ENCODE data around the gene CPB1. TPM values are rescaled to one million over a fixed set of nuclear protein-coding genes. Genes with fewer than 3 reads are reported as not detected.

CPB1 gene
- polyA plus RNA-seq, 6 donors from 2014 or later, result not detected

- Mint-ChIP-seq H3K27ac (no peak overlapping the region), H3K4me1 (no peaks in the 10 kb centered on the region), H3K9me3 (no peaks in the 10 kb centered on the region), H3K36me3 (no peaks in the 10 kb centered on the region), H3K4me3 (no peak overlapping the region), H3K27me3 (no peaks in the 10 kb centered on the region)
- ATAC-seq (ENCODE audit: low read depth in 2 of 2) (no peak), DNase-seq (no peak)
Measured at GRCh38 chr3:148848410-148848809, 20.8 kb downstream of the CPB1 start.

GRCh38 chr3:148852271-148852992 lies 24.8 kb downstream of the CPB1 start:
- DNase-seq, result no peak
- no peaks in the 10 kb centered on the region for H3K9me3 Mint-ChIP-seq
- peaks cover 0 to 10% (median 4%) of the 10 kb centered on the region in 3 donors for H3K27me3 Mint-ChIP-seq
- no peaks in the 10 kb centered on the region for H3K4me1 Mint-ChIP-seq
- H3K36me3 Mint-ChIP-seq, result no peaks in the 10 kb centered on the region
- no peak overlapping the region for H3K27ac Mint-ChIP-seq
- no peak overlapping the region for H3K4me3 Mint-ChIP-seq
- no peak for ATAC-seq (ENCODE audit: low read depth in 2 of 2)

GRCh38 chr3:148853076-148853475 lies 25.5 kb downstream of the CPB1 start:
- H3K4me3 Mint-ChIP-seq, result no peak overlapping the region

DNA sequence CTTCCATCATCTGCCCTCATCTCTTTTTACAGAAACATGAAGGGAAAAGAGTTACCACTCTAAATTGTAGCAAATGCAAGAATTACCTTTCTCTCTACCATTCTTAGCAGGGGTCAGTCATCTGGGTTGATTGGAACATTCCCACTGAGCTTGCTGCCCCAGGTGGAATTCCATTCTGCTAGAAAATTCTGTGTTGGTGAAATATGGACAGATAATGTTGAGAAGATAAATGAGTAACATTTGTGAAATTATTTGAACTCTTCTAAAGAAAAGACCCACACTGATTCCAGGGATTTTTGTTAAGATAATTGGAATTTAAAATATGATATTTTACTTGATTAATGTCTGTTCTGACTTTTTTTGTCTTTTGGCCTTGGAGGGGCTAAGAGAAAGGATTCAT lies 26.4 kb downstream of the CPB1 start:
- H3K9me3 Mint-ChIP-seq, result no peaks in the 10 kb centered on the region
- DNase-seq, result no peak
- peaks cover 0 to 10% (median 4%) of the 10 kb centered on the region in 3 donors for H3K27me3 Mint-ChIP-seq
- H3K36me3 Mint-ChIP-seq, result no peaks in the 10 kb centered on the region
- no peak for ATAC-seq (ENCODE audit: low read depth in 2 of 2)
- no peak overlapping the region for H3K27ac Mint-ChIP-seq
- H3K4me1 Mint-ChIP-seq, result no peaks in the 10 kb centered on the region
- no peak overlapping the region for H3K4me3 Mint-ChIP-seq

More at GRCh38 chr3:148853076-148853475, 25.5 kb downstream of the CPB1 start:
- no peaks in the 10 kb centered on the region for H3K4me1 Mint-ChIP-seq
- ATAC-seq (ENCODE audit: low read depth in 2 of 2), result no peak
- no peak for DNase-seq
- H3K27ac Mint-ChIP-seq, result no peak overlapping the region
- no peaks in the 10 kb centered on the region for H3K36me3 Mint-ChIP-seq
- peaks cover 0 to 10% (median 4%) of the 10 kb centered on the region in 3 donors for H3K27me3 Mint-ChIP-seq
- H3K9me3 Mint-ChIP-seq, result no peaks in the 10 kb centered on the region

DNA sequence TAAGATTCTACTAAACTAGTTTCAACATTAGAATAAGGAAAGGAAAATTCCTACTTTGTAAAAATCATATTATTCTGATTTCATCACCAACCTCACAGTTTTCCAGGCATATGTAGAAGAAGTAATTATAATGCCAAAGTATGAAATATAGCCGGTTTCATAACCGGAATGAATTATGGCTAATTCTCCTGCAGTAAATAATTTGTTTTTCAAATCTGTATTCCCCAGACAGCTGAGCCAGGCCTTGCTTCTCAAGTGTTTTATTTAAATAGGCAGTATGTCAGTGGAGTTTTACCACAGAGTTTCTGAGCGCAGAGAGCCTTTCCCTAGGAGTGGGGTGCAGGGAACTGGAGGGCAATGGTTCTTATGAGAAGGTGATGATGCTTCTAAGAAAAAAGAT lies 28.8 kb downstream of the CPB1 start:
- Mint-ChIP-seq H3K27ac (no peak overlapping the region), H3K4me3 (no peak overlapping the region), H3K27me3 (peaks cover 4 to 10% (median 7%) of the 10 kb centered on the region in 3 donors), H3K9me3 (no peaks in the 10 kb centered on the region), H3K4me1 (no peaks in the 10 kb centered on the region), H3K36me3 (no peaks in the 10 kb centered on the region)
- DNase-seq (no peak), ATAC-seq (ENCODE audit: low read depth in 2 of 2) (no peak)

DNA sequence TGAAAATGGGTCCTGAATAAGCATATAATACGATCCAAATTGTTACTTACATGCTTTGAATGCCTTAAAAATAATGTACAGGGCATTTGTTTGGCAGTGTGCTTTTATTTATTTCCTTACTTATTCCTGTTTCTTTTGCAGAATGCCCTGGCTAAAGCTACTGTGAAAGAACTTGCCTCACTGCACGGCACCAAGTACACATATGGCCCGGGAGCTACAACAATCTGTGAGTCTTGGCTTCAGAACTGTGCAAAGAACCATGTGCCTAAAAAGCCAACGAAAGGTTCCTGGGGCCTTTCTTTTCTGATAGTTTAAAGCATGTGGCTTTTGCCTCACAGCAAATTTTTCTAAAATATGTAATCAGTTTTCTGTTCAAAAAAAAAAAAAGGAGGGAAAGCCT lies 29.7 kb downstream of the CPB1 start:
- no peak for ATAC-seq (ENCODE audit: low read depth in 2 of 2)
- H3K27ac Mint-ChIP-seq, result peak overlapping the region in 1 of 6 donors; percentile 27
- peaks cover 4 to 17% (median 12%) of the 10 kb centered on the region in 3 donors for H3K27me3 Mint-ChIP-seq
- no peaks in the 10 kb centered on the region for H3K36me3 Mint-ChIP-seq
- H3K9me3 Mint-ChIP-seq, result no peaks in the 10 kb centered on the region
- H3K4me1 Mint-ChIP-seq, result no peaks in the 10 kb centered on the region
- no peak overlapping the region for H3K4me3 Mint-ChIP-seq
- no peak for DNase-seq

DNA sequence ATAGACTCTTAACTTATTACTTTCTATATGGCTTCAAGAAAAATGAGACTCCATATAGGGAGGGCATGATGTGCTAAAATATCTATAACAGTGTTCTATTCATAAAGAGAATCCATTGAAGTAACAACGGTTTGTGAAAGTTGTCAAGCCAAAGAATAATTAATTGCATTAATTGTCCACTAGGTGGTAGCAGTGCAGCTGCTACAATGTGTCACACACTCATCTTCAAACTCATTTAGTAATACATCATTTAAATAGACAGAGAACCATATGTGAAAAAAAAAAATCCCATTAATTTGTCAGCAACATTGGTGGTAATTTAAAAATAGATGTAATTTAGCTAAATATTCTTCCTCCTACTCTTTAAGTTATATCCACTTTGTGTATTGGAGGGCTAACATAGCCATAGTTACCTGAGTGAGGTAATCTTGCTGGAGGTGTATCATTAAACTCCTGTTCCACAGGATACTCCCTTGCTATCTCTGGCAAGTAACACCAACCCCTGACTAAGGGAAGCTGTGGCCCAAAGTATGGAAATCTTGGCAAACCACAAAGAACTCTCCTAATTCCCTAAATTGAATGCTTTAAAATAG lies 33.8 kb downstream of the CPB1 start:
- ATAC-seq (ENCODE audit: low read depth in 2 of 2), result no peak

GRCh38 chr3:148863297-148863696 lies 35.7 kb downstream of the CPB1 start:
- Mint-ChIP-seq H3K27me3 (peaks cover 9 to 37% (median 23%) of the 10 kb centered on the region in 3 donors), H3K36me3 (no peaks in the 10 kb centered on the region), H3K4me3 (no peak overlapping the region), H3K4me1 (no peaks in the 10 kb centered on the region), H3K9me3 (no peaks in the 10 kb centered on the region), H3K27ac (no peak overlapping the region)
- ATAC-seq (ENCODE audit: low read depth in 2 of 2), result no peak
- DNase-seq, result no peak

More for the DNA sequence above, 33.8 kb downstream of the CPB1 start:
- H3K4me3 Mint-ChIP-seq, result no peak overlapping the region
- peak; percentile 3 for DNase-seq
- no peaks in the 10 kb centered on the region for H3K4me1 Mint-ChIP-seq
- H3K27ac Mint-ChIP-seq, result no peak overlapping the region
- H3K27me3 Mint-ChIP-seq, result peaks cover 7 to 18% (median 17%) of the 10 kb centered on the region in 3 donors
- no peaks in the 10 kb centered on the region for H3K36me3 Mint-ChIP-seq
- no peaks in the 10 kb centered on the region for H3K9me3 Mint-ChIP-seq

DNA sequence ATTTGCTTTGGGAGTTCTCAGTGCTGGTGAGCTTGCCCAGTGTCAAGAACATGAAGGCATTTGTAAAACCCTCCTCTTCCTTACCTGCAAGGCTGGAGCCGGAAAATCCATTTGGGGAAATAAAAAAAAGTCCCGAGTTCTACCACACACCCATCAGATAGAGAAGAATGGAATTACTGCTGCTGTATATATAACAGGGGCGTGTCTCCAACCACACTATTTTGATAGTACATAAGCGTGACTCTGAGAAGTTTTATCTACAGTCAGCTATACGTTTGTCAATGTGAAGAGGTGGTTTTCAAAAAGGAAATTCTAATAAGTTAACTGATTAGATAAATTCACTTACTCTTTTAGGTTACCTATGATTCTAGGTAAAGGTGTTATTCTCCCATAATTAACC lies 36.2 kb downstream of the CPB1 start:
- Mint-ChIP-seq H3K4me1 (no peaks in the 10 kb centered on the region), H3K27ac (no peak overlapping the region), H3K4me3 (no peak overlapping the region), H3K27me3 (peaks cover 9 to 39% (median 23%) of the 10 kb centered on the region in 3 donors), H3K9me3 (no peaks in the 10 kb centered on the region), H3K36me3 (no peaks in the 10 kb centered on the region)
- no peak for ATAC-seq (ENCODE audit: low read depth in 2 of 2)
- DNase-seq, result no peak

GRCh38 chr3:148865049-148865448 lies 37.4 kb downstream of the CPB1 start, which contains the start of gene CPA3:
Gene CPA3 (plus strand): TSS chr3:148865296. CDS start chr3:148865308, 12 bp downstream.
- H3K4me3 Mint-ChIP-seq, result no peak within 1 kb of the TSS
- no peak for DNase-seq
- no peak for ATAC-seq (ENCODE audit: low read depth in 2 of 2)
- H3K9me3 Mint-ChIP-seq, result no peaks in the 10 kb centered on the region
- H3K36me3 Mint-ChIP-seq, result no peaks in the 10 kb centered on the region
- no peaks in the 10 kb centered on the region for H3K4me1 Mint-ChIP-seq
- H3K27me3 Mint-ChIP-seq, result peaks cover 9 to 39% (median 23%) of the 10 kb centered on the region in 3 donors
- H3K27ac Mint-ChIP-seq, result no peak within 1 kb of the TSS

DNA sequence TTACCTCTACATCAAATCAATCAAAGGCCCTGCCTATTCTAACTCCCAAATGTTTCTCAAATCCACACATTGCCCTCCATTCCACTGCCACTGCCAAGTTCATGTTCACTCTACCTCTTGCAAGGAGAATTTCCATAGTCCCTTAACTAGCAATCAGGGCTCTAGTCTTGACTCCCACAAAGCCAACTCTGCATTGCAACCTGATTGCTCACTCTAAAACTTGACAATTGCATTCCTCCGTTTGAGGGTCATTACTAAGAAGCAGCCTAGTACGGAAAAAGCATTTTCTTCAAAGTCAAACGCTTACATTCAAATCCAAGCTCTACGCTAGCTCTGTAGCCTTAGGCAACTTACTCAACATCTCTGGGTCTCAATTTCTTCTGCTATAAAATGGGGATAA lies 38.6 kb downstream of the CPB1 start:
- DNase-seq (no peak), ATAC-seq (ENCODE audit: low read depth in 2 of 2) (no peak)
- H3K27me3 Mint-ChIP-seq, result peaks cover 9 to 39% (median 16%) of the 10 kb centered on the region in 3 donors
- H3K4me1 Mint-ChIP-seq, result no peaks in the 10 kb centered on the region
- no peaks in the 10 kb centered on the region for H3K36me3 Mint-ChIP-seq
- no peak overlapping the region for H3K4me3 Mint-ChIP-seq
- no peaks in the 10 kb centered on the region for H3K9me3 Mint-ChIP-seq
- H3K27ac Mint-ChIP-seq, result no peak overlapping the region

- H3K27ac Mint-ChIP-seq, result no peak overlapping the region
- no peaks in the 10 kb centered on the region for H3K4me1 Mint-ChIP-seq
- H3K4me3 Mint-ChIP-seq, result no peak overlapping the region
- H3K27me3 Mint-ChIP-seq, result peaks cover 0 to 8% (median 5%) of the 10 kb centered on the region in 3 donors
- H3K9me3 Mint-ChIP-seq, result no peaks in the 10 kb centered on the region
- ATAC-seq (ENCODE audit: low read depth in 2 of 2) (no peak), DNase-seq (no peak)
- no peaks in the 10 kb centered on the region for H3K36me3 Mint-ChIP-seq
Measured at GRCh38 chr3:148873270-148873927, 45.8 kb downstream of the CPB1 start.

- no peaks in the 10 kb centered on the region for H3K4me1 Mint-ChIP-seq
- DNase-seq, result no peak
- H3K36me3 Mint-ChIP-seq, result no peaks in the 10 kb centered on the region
- H3K9me3 Mint-ChIP-seq, result no peaks in the 10 kb centered on the region
- H3K27me3 Mint-ChIP-seq, result peaks cover 1 to 8% (median 5%) of the 10 kb centered on the region in 3 donors
- H3K4me3 Mint-ChIP-seq, result no peak overlapping the region
- no peak for ATAC-seq (ENCODE audit: low read depth in 2 of 2)
- H3K27ac Mint-ChIP-seq, result no peak overlapping the region
Measured at GRCh38 chr3:148873977-148874376, 46.4 kb downstream of the CPB1 start.

- H3K4me3 Mint-ChIP-seq, result no peak overlapping the region
- ATAC-seq (ENCODE audit: low read depth in 2 of 2), result no peak
- DNase-seq, result no peak
- H3K27ac Mint-ChIP-seq, result no peak overlapping the region
- peaks cover 5 to 8% (median 6%) of the 10 kb centered on the region in 3 donors for H3K27me3 Mint-ChIP-seq
- H3K36me3 Mint-ChIP-seq, result no peaks in the 10 kb centered on the region
- no peaks in the 10 kb centered on the region for H3K9me3 Mint-ChIP-seq
- H3K4me1 Mint-ChIP-seq, result no peaks in the 10 kb centered on the region
Measured at GRCh38 chr3:148878095-148878494, 50.5 kb downstream of the CPB1 start.

Measured in naive B cell (primary cell).